ENCODE data around the gene ADAT3.
A peak's percentile ranks its signal among the peaks of the same experiment; 100 is the strongest.
"Not testable (repeated sequence)": the region's sequence is repeated elsewhere in the genome, so short reads cannot be mapped to it uniquely, and the experiment has no call there.

The ADAT3 gene

GRCh38 chr19:1875646-1876495 lies 29.3 kb upstream of the ADAT3 start:
- Histone ChIP-seq H3K27me3 (ENCODE audit: control insufficient read depth in 5 of 5, insufficient read depth in 4 of 5, low read length in 5 of 5) (no peaks in the 10 kb centered on the region), H3K4me1 (ENCODE audit: control insufficient read depth in 5 of 5, insufficient read depth in 5 of 5, low read length in 5 of 5) (peaks cover 7 to 55% (median 49%) of the 10 kb centered on the region in 5 donors), H3K4me3 (ENCODE audit: low read depth in 1 of 5, low read length in 5 of 5) (peak overlapping the region; percentile 77 to 96 (median 90)), H3K9ac (ENCODE audit: low read length in 5 of 5) (peak overlapping the region in 4 of 5 donors; percentile 84 to 94 (median 90)), H3K9me3 (ENCODE audit: control insufficient read depth in 5 of 5, low read length in 5 of 5) (no peaks in the 10 kb centered on the region), H3K27ac (ENCODE audit: low read depth, low read length) (peak overlapping the region; percentile 86), H3K36me3 (ENCODE audit: control insufficient read depth in 5 of 5, insufficient read depth in 5 of 5, low read length in 5 of 5) (peaks cover 0 to 22% (median 8%) of the 10 kb centered on the region in 5 donors)

- H3K27me3 ChIP-seq (ENCODE audit: control insufficient read depth in 5 of 5, insufficient read depth in 4 of 5, low read length in 5 of 5); H3K9me3 ChIP-seq (ENCODE audit: control insufficient read depth in 5 of 5, low read length in 5 of 5): not testable (repeated sequence)
- Histone ChIP-seq H3K4me1 (ENCODE audit: control insufficient read depth in 5 of 5, insufficient read depth in 5 of 5, low read length in 5 of 5) (peaks cover 7 to 57% (median 52%) of the 10 kb centered on the region in 5 donors), H3K9ac (ENCODE audit: low read length in 5 of 5) (peak overlapping the region in 4 of 5 donors; percentile 45 to 94 (median 77)), H3K36me3 (ENCODE audit: control insufficient read depth in 5 of 5, insufficient read depth in 5 of 5, low read length in 5 of 5) (peaks cover 0 to 18% (median 5%) of the 10 kb centered on the region in 5 donors), H3K27ac (ENCODE audit: low read depth, low read length) (peak overlapping the region; percentile 86), H3K4me3 (ENCODE audit: low read depth in 1 of 5, low read length in 5 of 5) (peak overlapping the region; percentile 61 to 96 (median 90))
Observed at GRCh38 chr19:1876496-1877279, 28.5 kb upstream of the ADAT3 start.

- peaks cover 7 to 60% (median 57%) of the 10 kb centered on the region in 5 donors for H3K4me1 ChIP-seq (ENCODE audit: control insufficient read depth in 5 of 5, insufficient read depth in 5 of 5, low read length in 5 of 5)
- H3K4me3 ChIP-seq (ENCODE audit: low read depth in 1 of 5, low read length in 5 of 5); H3K27me3 ChIP-seq (ENCODE audit: control insufficient read depth in 5 of 5, insufficient read depth in 4 of 5, low read length in 5 of 5); H3K9ac ChIP-seq (ENCODE audit: low read length in 5 of 5); H3K27ac ChIP-seq (ENCODE audit: low read depth, low read length); H3K9me3 ChIP-seq (ENCODE audit: control insufficient read depth in 5 of 5, low read length in 5 of 5): not testable (repeated sequence)
- H3K36me3 ChIP-seq (ENCODE audit: control insufficient read depth in 5 of 5, insufficient read depth in 5 of 5, low read length in 5 of 5) = peaks cover 0 to 17% (median 5%) of the 10 kb centered on the region in 5 donors
Observed at GRCh38 chr19:1877280-1877660, 27.9 kb upstream of the ADAT3 start.

GRCh38 chr19:1878583-1878982 lies 26.6 kb upstream of the ADAT3 start:
- not testable (repeated sequence) for H3K4me3 ChIP-seq (ENCODE audit: low read depth in 1 of 5, low read length in 5 of 5); H3K9ac ChIP-seq (ENCODE audit: low read length in 5 of 5); H3K9me3 ChIP-seq (ENCODE audit: control insufficient read depth in 5 of 5, low read length in 5 of 5); H3K27me3 ChIP-seq (ENCODE audit: control insufficient read depth in 5 of 5, insufficient read depth in 4 of 5, low read length in 5 of 5); H3K27ac ChIP-seq (ENCODE audit: low read depth, low read length)
- Histone ChIP-seq H3K4me1 (ENCODE audit: control insufficient read depth in 5 of 5, insufficient read depth in 5 of 5, low read length in 5 of 5) (peaks cover 17 to 60% (median 57%) of the 10 kb centered on the region in 5 donors), H3K36me3 (ENCODE audit: control insufficient read depth in 5 of 5, insufficient read depth in 5 of 5, low read length in 5 of 5) (peaks cover 0 to 14% (median 4%) of the 10 kb centered on the region in 5 donors)

- H3K27ac ChIP-seq (ENCODE audit: low read depth, low read length); H3K9me3 ChIP-seq (ENCODE audit: control insufficient read depth in 5 of 5, low read length in 5 of 5); H3K27me3 ChIP-seq (ENCODE audit: control insufficient read depth in 5 of 5, insufficient read depth in 4 of 5, low read length in 5 of 5); H3K4me3 ChIP-seq (ENCODE audit: low read depth in 1 of 5, low read length in 5 of 5); H3K9ac ChIP-seq (ENCODE audit: low read length in 5 of 5): not testable (repeated sequence)
- Histone ChIP-seq H3K4me1 (ENCODE audit: control insufficient read depth in 5 of 5, insufficient read depth in 5 of 5, low read length in 5 of 5) (peaks cover 20 to 61% (median 56%) of the 10 kb centered on the region in 5 donors), H3K36me3 (ENCODE audit: control insufficient read depth in 5 of 5, insufficient read depth in 5 of 5, low read length in 5 of 5) (peaks cover 0 to 14% (median 4%) of the 10 kb centered on the region in 5 donors)
Observed at GRCh38 chr19:1879982-1880381, 25.2 kb upstream of the ADAT3 start.

GRCh38 chr19:1880611-1881392 lies 24.4 kb upstream of the ADAT3 start:
- Histone ChIP-seq H3K27ac (ENCODE audit: low read depth, low read length) (no peak overlapping the region), H3K9me3 (ENCODE audit: control insufficient read depth in 5 of 5, low read length in 5 of 5) (no peaks in the 10 kb centered on the region), H3K36me3 (ENCODE audit: control insufficient read depth in 5 of 5, insufficient read depth in 5 of 5, low read length in 5 of 5) (peaks cover 0 to 14% (median 4%) of the 10 kb centered on the region in 5 donors), H3K9ac (ENCODE audit: low read length in 5 of 5) (peak overlapping the region in 1 of 5 donors; percentile 41), H3K4me3 (ENCODE audit: low read depth in 1 of 5, low read length in 5 of 5) (peak overlapping the region in 2 of 5 donors; percentile 13 to 42), H3K4me1 (ENCODE audit: control insufficient read depth in 5 of 5, insufficient read depth in 5 of 5, low read length in 5 of 5) (peaks cover 20 to 54% (median 52%) of the 10 kb centered on the region in 5 donors), H3K27me3 (ENCODE audit: control insufficient read depth in 5 of 5, insufficient read depth in 4 of 5, low read length in 5 of 5) (no peaks in the 10 kb centered on the region)

- peak overlapping the region in 3 of 5 donors; percentile 22 to 93 (median 46) for H3K4me3 ChIP-seq (ENCODE audit: low read depth in 1 of 5, low read length in 5 of 5)
- not testable (repeated sequence) for H3K9me3 ChIP-seq (ENCODE audit: control insufficient read depth in 5 of 5, low read length in 5 of 5); H3K27me3 ChIP-seq (ENCODE audit: control insufficient read depth in 5 of 5, insufficient read depth in 4 of 5, low read length in 5 of 5)
- peak overlapping the region in 1 of 5 donors; percentile 87 for H3K9ac ChIP-seq (ENCODE audit: low read length in 5 of 5)
- H3K36me3 ChIP-seq (ENCODE audit: control insufficient read depth in 5 of 5, insufficient read depth in 5 of 5, low read length in 5 of 5) = peaks cover 0 to 14% (median 4%) of the 10 kb centered on the region in 5 donors
- H3K27ac ChIP-seq (ENCODE audit: low read depth, low read length) = peak overlapping the region; percentile 52
- peaks cover 20 to 48% (median 46%) of the 10 kb centered on the region in 5 donors for H3K4me1 ChIP-seq (ENCODE audit: control insufficient read depth in 5 of 5, insufficient read depth in 5 of 5, low read length in 5 of 5)
Observed at GRCh38 chr19:1881393-1882088, 23.7 kb upstream of the ADAT3 start.

- H3K36me3 ChIP-seq (ENCODE audit: control insufficient read depth in 5 of 5, insufficient read depth in 5 of 5, low read length in 5 of 5) = peaks cover 0 to 14% (median 4%) of the 10 kb centered on the region in 5 donors
- peak overlapping the region; percentile 52 for H3K27ac ChIP-seq (ENCODE audit: low read depth, low read length)
- peak overlapping the region in 3 of 5 donors; percentile 44 to 95 (median 87) for H3K9ac ChIP-seq (ENCODE audit: low read length in 5 of 5)
- H3K4me3 ChIP-seq (ENCODE audit: low read depth in 1 of 5, low read length in 5 of 5) = peak overlapping the region in 3 of 5 donors; percentile 81 to 94 (median 93)
- peaks cover 21 to 48% (median 46%) of the 10 kb centered on the region in 5 donors for H3K4me1 ChIP-seq (ENCODE audit: control insufficient read depth in 5 of 5, insufficient read depth in 5 of 5, low read length in 5 of 5)
- no peaks in the 10 kb centered on the region for H3K9me3 ChIP-seq (ENCODE audit: control insufficient read depth in 5 of 5, low read length in 5 of 5)
- H3K27me3 ChIP-seq (ENCODE audit: control insufficient read depth in 5 of 5, insufficient read depth in 4 of 5, low read length in 5 of 5) = no peaks in the 10 kb centered on the region
Observed at GRCh38 chr19:1882089-1882785, 23.0 kb upstream of the ADAT3 start.
